HEK293 (cell line): ENCODE results near the gene BRIX1.
A peak's percentile ranks its signal among the peaks of the same experiment; 100 is the strongest.

ENCODE experiments used
- CTCF ChIA-PET: fragments of 350-600 bp; formaldehyde crosslinking; extraction: SDS; loops from one replicate; lab custom pipeline; 2021; ENCODE audit warnings: antibody characterized with exemption; lab: Yijun Ruan, JAX
- POLR2A ChIA-PET: fragments of 300-600 bp; formaldehyde crosslinking; extraction: SDS; loops from one replicate; lab custom pipeline; 2020; ENCODE audit warnings: antibody characterized with exemption, inconsistent platforms; lab: Yijun Ruan, JAX
- H3K27ac ChIP-seq: fragments of 200-500 bp; sonication (Bioruptor generic); 2 replicates; pipeline ENCODE4 v1.5.1; 2014; ENCODE audit warnings: low read depth, low read length, control low read depth, inconsistent platforms; ENCODE audit errors: extremely low read depth
- H3K36me3 ChIP-seq, 2 experiments: fragments of 200-500 bp in 1 of 2; sonication (Bioruptor generic) in 1 of 2; 1 replicate in 1 of 2; 2 replicates in 1 of 2; pipeline ENCODE4 v1.5.1; 2014 to 2017; ENCODE audit warnings: inconsistent platforms in 2 of 2, low read length in 2 of 2; ENCODE audit not compliant: control insufficient read depth in 2 of 2, insufficient read depth in 1 of 2
- H3K4me1 ChIP-seq: fragments of 200-500 bp; sonication (Bioruptor generic); 2 replicates; pipeline ENCODE4 v1.5.1; 2014; ENCODE audit warnings: mild to moderate bottlenecking, low read length, inconsistent platforms; ENCODE audit not compliant: control insufficient read depth, insufficient read depth
- H3K4me3 ChIP-seq: 2 replicates; pipeline ENCODE4 v1.5.1; 2011; ENCODE audit warnings: low read depth, mild to moderate bottlenecking, control low read depth, low read length, moderate library complexity
- H3K9me3 ChIP-seq: fragments of 200-500 bp; sonication (Bioruptor generic); 2 replicates; pipeline ENCODE4 v1.5.1; 2014; ENCODE audit warnings: low read depth, low read length, inconsistent platforms; ENCODE audit not compliant: control insufficient read depth, insufficient read depth
- BCL11B ChIP-seq: fragments of 450-650 bp; formaldehyde crosslinking; IDR thresholded peaks from 2 replicates; pipeline ENCODE4 v1.5.1; 2016; ENCODE audit warnings: low read depth, missing biosample characterization, missing genetic modification characterization
- KLF1 ChIP-seq: fragments of 450-650 bp; formaldehyde crosslinking; IDR thresholded peaks from 2 replicates; pipeline ENCODE4 v1.5.1; 2016; ENCODE audit warnings: missing biosample characterization, missing genetic modification characterization
- KLF8 ChIP-seq: fragments of 450-650 bp; formaldehyde crosslinking; IDR thresholded peaks from 2 replicates; pipeline ENCODE4 v1.5.1; 2016; ENCODE audit warnings: missing biosample characterization, missing genetic modification characterization
- KLF9 ChIP-seq: fragments of 450-650 bp; formaldehyde crosslinking; IDR thresholded peaks from 2 replicates; pipeline ENCODE4 v1.5.1; 2016; ENCODE audit warnings: missing biosample characterization, missing genetic modification characterization, low read depth
- PBX3 ChIP-seq: sonication (generic); formaldehyde crosslinking; IDR thresholded peaks from 2 replicates; pipeline ENCODE4 v1.8.1; 2022; ENCODE audit warnings: mild to moderate bottlenecking, moderate library complexity, missing genetic modification reagents
- PRDM2 ChIP-seq: fragments of 450-650 bp; formaldehyde crosslinking; IDR thresholded peaks from 2 replicates; pipeline ENCODE4 v1.5.1; 2016; ENCODE audit warnings: missing biosample characterization, missing genetic modification characterization, borderline replicate concordance
- REPIN1 ChIP-seq: fragments of 450-650 bp; formaldehyde crosslinking; IDR thresholded peaks from 2 replicates; pipeline ENCODE4 v1.5.1; 2017; ENCODE audit warnings: missing biosample characterization, missing genetic modification characterization, low read depth
- SP2 ChIP-seq: fragments of 450-650 bp; formaldehyde crosslinking; IDR thresholded peaks from 2 replicates; pipeline ENCODE4 v1.5.1; 2016; ENCODE audit warnings: missing biosample characterization, missing genetic modification characterization
- SP3 ChIP-seq: fragments of 450-650 bp; formaldehyde crosslinking; IDR thresholded peaks from 2 replicates; pipeline ENCODE4 v1.5.1; 2016; ENCODE audit warnings: missing biosample characterization, missing genetic modification characterization
- ZBTB17 ChIP-seq: fragments of 450-650 bp; formaldehyde crosslinking; IDR thresholded peaks from 2 replicates; pipeline ENCODE4 v1.5.1; 2016; ENCODE audit warnings: missing biosample characterization, missing genetic modification characterization
- ZBTB20 ChIP-seq: fragments of 450-650 bp; formaldehyde crosslinking; IDR thresholded peaks from 2 replicates; pipeline ENCODE4 v1.5.1; 2016; ENCODE audit warnings: missing biosample characterization, missing genetic modification characterization
- ZBTB7A ChIP-seq: fragments of 450-650 bp; formaldehyde crosslinking; IDR thresholded peaks from 2 replicates; pipeline ENCODE4 v1.5.1; 2016; ENCODE audit warnings: low read depth, missing biosample characterization, missing genetic modification characterization
- ZIC2 ChIP-seq: fragments of 450-650 bp; formaldehyde crosslinking; IDR thresholded peaks from 2 replicates; pipeline ENCODE4 v1.5.1; 2016; ENCODE audit warnings: missing biosample characterization, missing genetic modification characterization
- ZNF19 ChIP-seq: fragments of 450-650 bp; formaldehyde crosslinking; IDR thresholded peaks from 2 replicates; pipeline ENCODE4; 2016; ENCODE audit warnings: missing biosample characterization, missing genetic modification characterization, low read depth
- ZNF2 ChIP-seq: fragments of 450-650 bp; formaldehyde crosslinking; IDR thresholded peaks from 2 replicates; pipeline ENCODE4 v1.5.1; 2016; ENCODE audit warnings: missing biosample characterization, missing genetic modification characterization
- ZNF274 ChIP-seq, 2 experiments: fragments of 200-500 bp in 1 of 2; fragments of 450-650 bp in 1 of 2; sonication (Bioruptor generic) in 1 of 2; formaldehyde crosslinking in 1 of 2; IDR thresholded peaks; 2 replicates each; pipeline versions ENCODE4 v1.5.1 to v1.6.1; 2014 to 2016; ENCODE audit warnings: borderline replicate concordance in 1 of 2, inconsistent platforms in 1 of 2, low read length in 1 of 2, missing biosample characterization in 1 of 2, missing genetic modification characterization in 1 of 2
- ZNF292 ChIP-seq: fragments of 450-650 bp; formaldehyde crosslinking; IDR thresholded peaks from 2 replicates; pipeline ENCODE4 v1.5.1; 2016; ENCODE audit warnings: low read depth, missing biosample characterization, missing genetic modification characterization, borderline replicate concordance
- ZNF423 ChIP-seq: fragments of 450-650 bp; formaldehyde crosslinking; IDR thresholded peaks from 2 replicates; pipeline ENCODE4 v1.5.1; 2016; ENCODE audit warnings: missing biosample characterization, missing genetic modification characterization
- ZNF660 ChIP-seq: fragments of 450-650 bp; IDR thresholded peaks from 2 replicates; pipeline ENCODE4 v1.5.1; 2018; ENCODE audit warnings: missing biosample characterization, mild to moderate bottlenecking, missing genetic modification characterization
- ZXDB ChIP-seq: fragments of 450-650 bp; formaldehyde crosslinking; IDR thresholded peaks from 2 replicates; pipeline ENCODE4 v1.5.1; 2016; ENCODE audit warnings: missing biosample characterization, missing genetic modification characterization
- TF ChIP-seq, protein P1 (sequence below): fragments of 450-650 bp; formaldehyde crosslinking; IDR thresholded peaks from 2 replicates; pipeline ENCODE4 v1.5.1; 2016; ENCODE audit warnings: missing biosample characterization, missing genetic modification characterization

Gene BRIX1

GRCh38 chr5:34929134-34929719, 13.7 kb downstream of the BRIX1 start, which contains the start of gene DNAJC21 (continued):
- TF ChIP-seq, protein P1, sequence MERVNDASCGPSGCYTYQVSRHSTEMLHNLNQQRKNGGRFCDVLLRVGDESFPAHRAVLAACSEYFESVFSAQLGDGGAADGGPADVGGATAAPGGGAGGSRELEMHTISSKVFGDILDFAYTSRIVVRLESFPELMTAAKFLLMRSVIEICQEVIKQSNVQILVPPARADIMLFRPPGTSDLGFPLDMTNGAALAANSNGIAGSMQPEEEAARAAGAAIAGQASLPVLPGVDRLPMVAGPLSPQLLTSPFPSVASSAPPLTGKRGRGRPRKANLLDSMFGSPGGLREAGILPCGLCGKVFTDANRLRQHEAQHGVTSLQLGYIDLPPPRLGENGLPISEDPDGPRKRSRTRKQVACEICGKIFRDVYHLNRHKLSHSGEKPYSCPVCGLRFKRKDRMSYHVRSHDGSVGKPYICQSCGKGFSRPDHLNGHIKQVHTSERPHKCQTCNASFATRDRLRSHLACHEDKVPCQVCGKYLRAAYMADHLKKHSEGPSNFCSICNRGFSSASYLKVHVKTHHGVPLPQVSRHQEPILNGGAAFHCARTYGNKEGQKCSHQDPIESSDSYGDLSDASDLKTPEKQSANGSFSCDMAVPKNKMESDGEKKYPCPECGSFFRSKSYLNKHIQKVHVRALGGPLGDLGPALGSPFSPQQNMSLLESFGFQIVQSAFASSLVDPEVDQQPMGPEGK = peak; percentile 11; the same call in 1 of the 2 replicates
- TF ChIP-seq PRDM2 (tag by site-specific recombination) (no peak), SP2 (tag by site-specific recombination) (peak; percentile 100), KLF9 (tag by site-specific recombination) (peak; percentile 92), ZNF423 (tag by site-specific recombination) (no peak), ZNF660 (tag by site-specific recombination) (0 out of 2 replicates have a peak, but pooled peaks have one; percentile 7), ZNF274 (IDR thresholded peaks at IDR 0.05; ENCODE audit: low read length) (no peak), ZNF274 (tag by site-specific recombination; IDR thresholded peaks at IDR 0.05; ENCODE audit: borderline replicate concordance) (no peak), KLF8 (tag by site-specific recombination) (peak; percentile 98), SP3 (tag by site-specific recombination) (peak; percentile 99)
- TF ChIP-seq, all 188 proteins: peak for 22

DNA sequence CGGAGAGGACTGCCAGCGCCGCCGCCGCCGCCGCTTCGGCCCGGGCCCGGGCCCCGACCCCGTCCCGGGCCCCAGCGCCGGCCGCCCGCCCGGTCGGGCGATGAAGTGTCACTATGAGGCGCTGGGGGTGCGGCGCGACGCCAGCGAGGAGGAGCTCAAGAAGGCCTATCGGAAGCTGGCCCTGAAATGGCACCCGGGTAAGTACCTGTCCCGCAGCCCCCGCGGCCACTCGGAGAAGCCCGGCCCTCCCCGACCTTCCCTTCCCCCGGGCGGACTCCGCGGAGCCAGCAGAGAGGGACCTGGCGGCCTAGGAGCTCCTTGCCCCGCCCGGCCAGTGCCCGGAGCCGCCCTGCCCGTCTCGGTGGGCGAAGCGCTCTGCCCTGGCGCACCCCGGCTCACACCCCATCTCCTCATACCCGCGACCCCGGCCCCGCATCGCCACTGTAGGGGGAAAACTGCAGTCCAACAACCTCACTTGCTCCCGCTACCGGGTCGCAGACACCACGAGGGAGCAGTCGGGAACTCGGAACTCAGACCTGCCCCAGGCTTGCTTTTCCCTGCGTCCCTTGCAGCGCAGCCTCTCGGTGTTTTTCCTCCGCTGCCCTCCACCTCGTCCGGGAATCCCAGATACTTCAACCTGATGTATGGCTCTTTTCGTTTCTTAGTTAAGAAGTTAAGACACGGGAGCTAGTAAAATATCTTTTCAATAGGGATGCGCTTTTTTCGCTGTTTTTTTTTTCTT, 14.4 kb downstream of the BRIX1 start:
- CTCF ChIA-PET = interaction anchor here (0.6 to 1.4 kb wide), 4 partner anchors 11 to 73 kb away, joined by 3 to 6 read pairs (median 4); no protein-coding TSS in a partner anchor
- no peak for TF ChIP-seq ZNF292 (tag by site-specific recombination)
- peak; percentile 62 for TF ChIP-seq ZXDB (tag by site-specific recombination)
- peak; percentile 85 for TF ChIP-seq ZBTB17 (tag by site-specific recombination)
- peak; percentile 93 for TF ChIP-seq KLF8 (tag by site-specific recombination)
- TF ChIP-seq ZBTB20 (tag by site-specific recombination) = peak; percentile 96
- TF ChIP-seq, protein P1 = peak; percentile 69
- 0 out of 2 replicates have a peak, but pooled peaks have one; percentile 37 for TF ChIP-seq REPIN1 (tag by site-specific recombination)
- 0 out of 2 replicates have a peak, but pooled peaks have one; percentile 33 for TF ChIP-seq ZBTB7A (tag by site-specific recombination)
- no peak for TF ChIP-seq PBX3 (CRISPR knock-in tag)
- 0 out of 2 replicates have a peak, but pooled peaks have one; percentile 37 for TF ChIP-seq ZNF2 (tag by site-specific recombination)
- TF ChIP-seq ZIC2 (tag by site-specific recombination) = 0 out of 2 replicates have a peak, but pooled peaks have one; percentile 7
- peak; percentile 71 for TF ChIP-seq KLF1
- TF ChIP-seq ZNF19 (tag by site-specific recombination) = no peak
- peak; percentile 89 for TF ChIP-seq BCL11B (tag by site-specific recombination)

More for the DNA sequence above, 14.4 kb downstream of the BRIX1 start:
- Histone ChIP-seq H3K4me1 (peaks cover 12% of the 10 kb centered on the region; the same call in 1 of the 2 replicates), H3K36me3 (peaks cover 33 to 43% of the 10 kb centered on the region in 2 experiments), H3K9me3 (no peaks in the 10 kb centered on the region), H3K27ac (peak overlapping the region; percentile 92), H3K4me3 (peak overlapping the region; percentile 98)
- POLR2A ChIA-PET = interaction anchor here (0.6 to 3.8 kb wide), 13 partner anchors 9 to 921 kb away, joined by 3 to 152 read pairs (median 6); partner anchors contain the start of genes BRIX1, RAD1 and TTC23L
